HepG2 (cell line): ENCODE measurements around the gene RPL41. TPM values are rescaled to one million over a fixed set of nuclear protein-coding genes. Genes with fewer than 3 reads are reported as not detected.
A peak's percentile ranks its signal among the peaks of the same experiment; 100 is the strongest.

Experiments
- ATRX ChIP-seq: sonication (generic); formaldehyde crosslinking; IDR thresholded peaks from 2 replicates; pipeline ENCODE4 v1.4.0; 2020; ENCODE audit warnings: missing genetic modification reagents, borderline replicate concordance
- CAMTA2 ChIP-seq: sonication (generic); formaldehyde crosslinking; IDR thresholded peaks from 2 replicates; pipeline ENCODE4 v1.4.0; 2020; ENCODE audit warnings: mild to moderate bottlenecking, missing genetic modification reagents, borderline replicate concordance
- HNRNPH1 ChIP-seq: fragments of 200-400 bp; formaldehyde crosslinking; optimal IDR thresholded peaks from 2 replicates; pipeline ENCODE3; 2017; ENCODE audit warnings: mild to moderate bottlenecking, low read depth, low read length
- HOMEZ ChIP-seq: IDR thresholded peaks from 2 replicates; pipeline ENCODE4 v1.6.1; 2016; ENCODE audit warnings: low read depth
- NRL ChIP-seq: sonication (generic); formaldehyde crosslinking; IDR thresholded peaks from 2 replicates; pipeline ENCODE4 v1.5.0; 2020; ENCODE audit warnings: missing genetic modification reagents, mild to moderate bottlenecking, moderate library complexity, borderline replicate concordance
- RXRA ChIP-seq: sonication (generic); formaldehyde crosslinking; IDR thresholded peaks from 2 replicates; pipeline ENCODE4 v1.5.1; 2020; ENCODE audit warnings: missing genetic modification reagents
- SKI ChIP-seq: fragments of 450-650 bp; IDR thresholded peaks from one replicate; pipeline ENCODE4 v1.6.1; 2018; ENCODE audit warnings: mild to moderate bottlenecking; ENCODE audit not compliant: partially characterized antibody
- SRF ChIP-seq: IDR thresholded peaks from 2 replicates; pipeline ENCODE4 v1.6.1; 2011; ENCODE audit warnings: mild to moderate bottlenecking, low read depth, low read length, moderate library complexity
- TBL1XR1 ChIP-seq: fragments of 150-350 bp; IDR thresholded peaks from 2 replicates; pipeline ENCODE4 v1.6.1; 2014; ENCODE audit warnings: borderline replicate concordance, low read length; ENCODE audit not compliant: partially characterized antibody
- TGIF2 ChIP-seq: IDR thresholded peaks from 2 replicates; pipeline ENCODE4 v1.6.1; 2016; ENCODE audit warnings: control low read depth, missing compliant biosample characterization
- YEATS2 ChIP-seq: sonication (generic); formaldehyde crosslinking; IDR thresholded peaks from 2 replicates; pipeline ENCODE4 v1.4.0; 2020; ENCODE audit warnings: missing genetic modification reagents, borderline replicate concordance
- ZBTB1 ChIP-seq: sonication (generic); formaldehyde crosslinking; IDR thresholded peaks from 2 replicates; pipeline ENCODE4 v1.4.0; 2020; ENCODE audit warnings: missing genetic modification reagents, borderline replicate concordance
- ZBTB8A ChIP-seq: sonication (generic); formaldehyde crosslinking; IDR thresholded peaks from 2 replicates; pipeline ENCODE4 v1.4.0; 2020; ENCODE audit warnings: mild to moderate bottlenecking, low read depth, missing genetic modification reagents, borderline replicate concordance
- ZNF121 ChIP-seq: sonication (generic); formaldehyde crosslinking; IDR thresholded peaks from 2 replicates; pipeline ENCODE4 v1.5.0; 2020; ENCODE audit warnings: mild to moderate bottlenecking, missing genetic modification reagents
- ZNF234 ChIP-seq: sonication (generic); formaldehyde crosslinking; conservative IDR thresholded peaks from 2 replicates; pipeline ENCODE4 v1.5.1; 2020; ENCODE audit warnings: mild to moderate bottlenecking, missing genetic modification reagents
- ZNF33B ChIP-seq: sonication (generic); formaldehyde crosslinking; IDR thresholded peaks from 2 replicates; pipeline ENCODE4 v1.5.1; 2020; ENCODE audit warnings: mild to moderate bottlenecking, missing genetic modification reagents
- polyA plus RNA-seq, 8 experiments: library from polyadenylated mRNA; depleted of rRNA in 3 of 8; stranded (reverse) in 7 of 8; unstranded in 1 of 8; fragments of >200 nt; fragmentation: Illumina TruSeq in 4 of 8; extraction: Trizol in 4 of 8; gene quantifications; 2 replicates each; pipeline versions ENCODE4 v1.2.1 to v1.2.3, GENCODE V29; 2011 to 2016; ENCODE audit warnings: low read depth in 4 of 8, missing spikeins in 1 of 8, mixed read lengths in 1 of 8; ENCODE audit not compliant: insufficient read depth in 1 of 8
- total RNA-seq, 5 experiments: library from RNA; depleted of rRNA; stranded (reverse); fragments of >200 nt; fragmentation: Illumina TruSeq; extraction: Trizol; gene quantifications; 2 replicates each; pipeline ENCODE4 v1.2.3, GENCODE V29; 2016; ENCODE audit warnings: low read depth in 1 of 5
- TF ChIP-seq, protein P1 (sequence below): sonication (generic); formaldehyde crosslinking; IDR thresholded peaks from 2 replicates; pipeline ENCODE4 v1.8.0; 2022; ENCODE audit warnings: mild to moderate bottlenecking, missing genetic modification reagents; ENCODE audit not compliant: insufficient replicate concordance
- TF ChIP-seq, protein P2 (sequence below): sonication (generic); formaldehyde crosslinking; IDR thresholded peaks from 2 replicates; pipeline ENCODE4 v1.4.0; 2020; ENCODE audit warnings: missing genetic modification reagents
- TF ChIP-seq, protein P3 (sequence below): sonication (generic); formaldehyde crosslinking; IDR thresholded peaks from 2 replicates; pipeline ENCODE4 v1.4.0; 2020; ENCODE audit warnings: missing genetic modification reagents; ENCODE audit errors: not compliant biosample characterization

RPL41 gene
- total and polyA plus RNA-seq, 2 of the 13 experiments (the other 11 are each of a cell fraction or from before 2014, with no cell fraction given), result 4,012 to 7,670 TPM

DNA sequence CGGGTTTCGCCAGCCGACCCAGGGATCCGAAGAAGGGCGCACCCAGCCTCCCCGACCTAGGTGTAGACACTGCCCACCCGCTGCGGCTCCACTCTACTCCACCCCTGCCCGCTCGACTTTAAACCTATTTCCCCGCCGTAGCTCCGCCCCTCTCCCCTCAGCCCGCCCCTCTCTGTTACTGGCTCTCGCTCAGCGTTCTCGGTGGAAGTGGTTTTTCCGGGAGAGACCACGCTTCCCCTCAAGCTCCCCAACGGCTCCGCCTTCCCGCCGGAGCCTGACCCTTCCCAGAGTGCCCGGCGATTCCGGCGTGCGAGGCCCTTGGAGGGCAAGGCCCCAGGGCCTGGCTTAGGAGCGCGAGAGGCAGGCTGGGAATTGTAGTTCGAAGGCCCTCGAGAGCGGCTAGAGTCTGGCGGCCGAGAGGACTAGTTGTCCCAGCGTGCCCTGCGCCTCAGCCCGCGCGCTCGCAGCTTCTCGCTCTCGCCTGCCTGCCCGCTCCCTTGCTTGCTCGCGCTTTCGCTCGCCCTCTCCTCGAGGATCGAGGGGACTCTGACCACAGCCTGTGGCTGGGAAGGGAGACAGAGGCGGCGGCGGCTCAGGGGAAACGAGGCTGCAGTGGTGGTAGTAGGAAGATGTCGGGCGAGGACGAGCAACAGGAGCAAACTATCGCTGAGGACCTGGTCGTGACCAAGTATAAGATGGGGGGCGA, 12.2 kb upstream of the RPL41 start, which contains the start of gene PA2G4 (continued):
- TF ChIP-seq YEATS2 (CRISPR knock-in tag) (peak; percentile 97), TGIF2 (peak; percentile 72), NRL (CRISPR knock-in tag) (peak; percentile 77), ZNF234 (CRISPR knock-in tag) (no peak), TBL1XR1 (peak; percentile 63), ZNF121 (CRISPR knock-in tag) (peak; percentile 53; the same call in 1 of the 2 replicates), CAMTA2 (CRISPR knock-in tag) (no peak), HNRNPH1 (no peak), SKI (peak; percentile 26), RXRA (peak; percentile 87; the same call in 1 of the 2 replicates), HOMEZ (peak; percentile 37; the same call in 1 of the 2 replicates), SRF (0 out of 2 replicates have a peak, but pooled peaks have one; percentile 55), ZBTB1 (CRISPR knock-in tag) (no peak), ATRX (CRISPR knock-in tag) (no peak), ZNF33B (CRISPR knock-in tag) (peak; percentile 80), ZBTB8A (CRISPR knock-in tag) (peak; percentile 37; the same call in 1 of the 2 replicates)
- TF ChIP-seq, protein P1, sequence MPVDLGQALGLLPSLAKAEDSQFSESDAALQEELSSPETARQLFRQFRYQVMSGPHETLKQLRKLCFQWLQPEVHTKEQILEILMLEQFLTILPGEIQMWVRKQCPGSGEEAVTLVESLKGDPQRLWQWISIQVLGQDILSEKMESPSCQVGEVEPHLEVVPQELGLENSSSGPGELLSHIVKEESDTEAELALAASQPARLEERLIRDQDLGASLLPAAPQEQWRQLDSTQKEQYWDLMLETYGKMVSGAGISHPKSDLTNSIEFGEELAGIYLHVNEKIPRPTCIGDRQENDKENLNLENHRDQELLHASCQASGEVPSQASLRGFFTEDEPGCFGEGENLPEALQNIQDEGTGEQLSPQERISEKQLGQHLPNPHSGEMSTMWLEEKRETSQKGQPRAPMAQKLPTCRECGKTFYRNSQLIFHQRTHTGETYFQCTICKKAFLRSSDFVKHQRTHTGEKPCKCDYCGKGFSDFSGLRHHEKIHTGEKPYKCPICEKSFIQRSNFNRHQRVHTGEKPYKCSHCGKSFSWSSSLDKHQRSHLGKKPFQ, result peak; percentile 64
- TF ChIP-seq, protein P2, sequence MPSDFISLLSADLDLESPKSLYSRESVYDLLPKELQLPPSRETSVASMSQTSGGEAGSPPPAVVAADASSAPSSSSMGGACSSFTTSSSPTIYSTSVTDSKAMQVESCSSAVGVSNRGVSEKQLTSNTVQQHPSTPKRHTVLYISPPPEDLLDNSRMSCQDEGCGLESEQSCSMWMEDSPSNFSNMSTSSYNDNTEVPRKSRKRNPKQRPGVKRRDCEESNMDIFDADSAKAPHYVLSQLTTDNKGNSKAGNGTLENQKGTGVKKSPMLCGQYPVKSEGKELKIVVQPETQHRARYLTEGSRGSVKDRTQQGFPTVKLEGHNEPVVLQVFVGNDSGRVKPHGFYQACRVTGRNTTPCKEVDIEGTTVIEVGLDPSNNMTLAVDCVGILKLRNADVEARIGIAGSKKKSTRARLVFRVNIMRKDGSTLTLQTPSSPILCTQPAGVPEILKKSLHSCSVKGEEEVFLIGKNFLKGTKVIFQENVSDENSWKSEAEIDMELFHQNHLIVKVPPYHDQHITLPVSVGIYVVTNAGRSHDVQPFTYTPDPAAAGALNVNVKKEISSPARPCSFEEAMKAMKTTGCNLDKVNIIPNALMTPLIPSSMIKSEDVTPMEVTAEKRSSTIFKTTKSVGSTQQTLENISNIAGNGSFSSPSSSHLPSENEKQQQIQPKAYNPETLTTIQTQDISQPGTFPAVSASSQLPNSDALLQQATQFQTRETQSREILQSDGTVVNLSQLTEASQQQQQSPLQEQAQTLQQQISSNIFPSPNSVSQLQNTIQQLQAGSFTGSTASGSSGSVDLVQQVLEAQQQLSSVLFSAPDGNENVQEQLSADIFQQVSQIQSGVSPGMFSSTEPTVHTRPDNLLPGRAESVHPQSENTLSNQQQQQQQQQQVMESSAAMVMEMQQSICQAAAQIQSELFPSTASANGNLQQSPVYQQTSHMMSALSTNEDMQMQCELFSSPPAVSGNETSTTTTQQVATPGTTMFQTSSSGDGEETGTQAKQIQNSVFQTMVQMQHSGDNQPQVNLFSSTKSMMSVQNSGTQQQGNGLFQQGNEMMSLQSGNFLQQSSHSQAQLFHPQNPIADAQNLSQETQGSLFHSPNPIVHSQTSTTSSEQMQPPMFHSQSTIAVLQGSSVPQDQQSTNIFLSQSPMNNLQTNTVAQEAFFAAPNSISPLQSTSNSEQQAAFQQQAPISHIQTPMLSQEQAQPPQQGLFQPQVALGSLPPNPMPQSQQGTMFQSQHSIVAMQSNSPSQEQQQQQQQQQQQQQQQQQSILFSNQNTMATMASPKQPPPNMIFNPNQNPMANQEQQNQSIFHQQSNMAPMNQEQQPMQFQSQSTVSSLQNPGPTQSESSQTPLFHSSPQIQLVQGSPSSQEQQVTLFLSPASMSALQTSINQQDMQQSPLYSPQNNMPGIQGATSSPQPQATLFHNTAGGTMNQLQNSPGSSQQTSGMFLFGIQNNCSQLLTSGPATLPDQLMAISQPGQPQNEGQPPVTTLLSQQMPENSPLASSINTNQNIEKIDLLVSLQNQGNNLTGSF (CRISPR knock-in tag), result peak; percentile 66; the same call in 1 of the 2 replicates
- TF ChIP-seq, protein P3, sequence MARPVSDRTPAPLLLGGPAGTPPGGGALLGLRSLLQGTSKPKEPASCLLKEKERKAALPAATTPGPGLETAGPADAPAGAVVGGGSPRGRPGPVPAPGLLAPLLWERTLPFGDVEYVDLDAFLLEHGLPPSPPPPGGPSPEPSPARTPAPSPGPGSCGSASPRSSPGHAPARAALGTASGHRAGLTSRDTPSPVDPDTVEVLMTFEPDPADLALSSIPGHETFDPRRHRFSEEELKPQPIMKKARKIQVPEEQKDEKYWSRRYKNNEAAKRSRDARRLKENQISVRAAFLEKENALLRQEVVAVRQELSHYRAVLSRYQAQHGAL (CRISPR knock-in tag), result no peak
